NCI-H82 treated with DMSO at 0.1 percent for 48 hours (cell line): ENCODE data around the gene PITX1.

Experiments used
- DNase-seq: peaks from one replicate; lab custom pipeline; 2025; ENCODE audit not compliant: unreplicated experiment; lab: John Stamatoyannopoulos, UW

The PITX1 gene

GRCh38 chr5:135062216-135063055 is 28.4 kb upstream of the PITX1 start:
- no peak for DNase-seq

DNA sequence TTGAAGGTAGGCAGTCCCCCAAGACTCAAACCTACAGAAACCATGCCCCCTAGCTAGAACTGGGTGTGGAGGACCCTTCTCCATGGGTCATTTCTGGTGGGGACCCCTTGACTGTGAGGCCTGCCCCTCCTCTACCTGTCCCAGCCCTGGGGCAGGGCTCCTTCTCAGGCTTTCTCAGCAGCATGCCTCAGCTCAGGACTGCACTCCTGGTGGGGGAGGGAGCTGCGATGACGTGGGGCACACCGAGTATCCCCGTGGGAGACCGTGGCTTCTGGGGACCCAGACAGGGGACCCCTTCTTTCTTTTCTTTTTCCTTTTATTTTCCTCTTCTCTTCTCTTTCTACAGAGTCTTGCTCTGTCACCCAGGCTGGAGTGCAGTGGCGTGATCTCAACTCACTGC is 27.0 kb upstream of the PITX1 start:
- no peak for DNase-seq

GRCh38 chr5:135060021-135060420 is 26.0 kb upstream of the PITX1 start:
- no peak for DNase-seq

GRCh38 chr5:135059000-135059923 is 25.2 kb upstream of the PITX1 start:
- DNase-seq = no peak

- no peak for DNase-seq
These were observed 24.3 kb upstream of the PITX1 start for GRCh38 chr5:135058331-135058732.

DNA sequence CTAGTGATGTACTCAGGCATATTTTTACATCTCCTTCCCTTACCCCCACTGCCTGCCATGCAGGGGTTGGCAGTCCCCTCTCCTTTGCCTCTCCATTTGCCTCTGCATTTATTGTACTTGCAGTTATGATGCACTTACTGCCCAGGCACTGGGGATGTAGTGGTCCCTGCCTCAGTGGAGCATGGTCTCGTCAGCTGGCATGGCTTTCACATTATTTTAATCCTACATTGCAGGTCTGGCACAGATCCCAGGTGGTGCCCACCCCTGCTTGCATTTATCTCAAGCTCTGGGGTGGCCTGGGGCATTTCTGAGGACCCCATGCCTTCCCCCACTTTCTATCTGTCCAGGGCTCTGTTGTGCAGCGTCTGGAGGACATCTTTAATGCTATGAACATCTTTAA is 23.2 kb upstream of the PITX1 start:
- DNase-seq = no peak

DNA sequence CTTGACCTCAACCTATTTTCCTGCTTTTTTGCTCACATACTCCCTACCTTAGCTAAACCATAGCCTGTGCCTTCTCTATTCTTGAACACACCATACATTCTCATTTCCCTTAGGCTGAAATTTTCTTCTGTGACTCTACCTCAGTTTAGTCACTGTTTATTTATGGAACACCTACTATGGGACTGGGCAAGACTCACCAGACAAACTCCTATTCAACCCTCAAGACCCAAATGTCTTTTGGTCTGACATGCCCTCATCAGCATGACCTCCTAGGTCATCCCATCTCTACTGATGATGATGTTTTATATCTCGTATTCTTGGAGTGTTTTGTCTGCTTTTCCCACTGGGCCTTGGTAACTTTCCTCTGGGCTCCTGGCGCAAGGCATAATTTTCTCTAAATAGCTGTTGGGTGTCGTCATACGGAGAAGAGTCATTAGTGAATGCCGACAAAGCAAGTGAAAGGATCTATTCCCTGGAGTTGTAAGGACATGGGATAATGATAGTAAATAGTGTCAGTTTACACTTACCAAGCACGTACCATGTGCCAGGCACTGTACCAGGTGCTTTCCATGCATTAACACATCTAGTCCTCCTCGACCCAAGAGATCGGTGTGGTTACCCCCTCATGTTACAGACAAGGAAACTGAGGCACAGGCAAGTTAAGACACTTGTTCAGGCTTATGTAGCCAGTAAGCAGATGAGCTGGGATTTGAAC is 22.4 kb upstream of the PITX1 start:
- DNase-seq = no peak

DNA sequence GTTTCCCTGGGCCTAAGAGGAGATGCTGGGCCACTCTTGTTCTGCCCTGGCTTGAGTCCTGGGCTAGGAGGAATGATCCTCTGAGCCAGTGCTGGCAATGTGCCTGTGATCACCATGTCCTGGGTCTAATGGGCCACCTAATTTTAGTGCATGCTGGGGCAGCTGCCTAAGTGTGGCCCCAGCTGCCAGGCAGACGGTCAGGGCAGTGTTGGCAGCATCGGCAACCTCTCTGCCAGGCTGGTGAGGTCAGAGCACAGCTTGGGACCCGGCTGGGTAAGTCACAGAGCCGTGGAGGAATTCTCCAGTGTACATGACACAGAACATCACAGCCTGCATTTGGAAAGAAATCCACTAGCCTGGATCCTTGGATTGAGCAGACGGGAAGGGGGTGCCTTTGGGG is 21.4 kb upstream of the PITX1 start:
- DNase-seq = no peak

DNA sequence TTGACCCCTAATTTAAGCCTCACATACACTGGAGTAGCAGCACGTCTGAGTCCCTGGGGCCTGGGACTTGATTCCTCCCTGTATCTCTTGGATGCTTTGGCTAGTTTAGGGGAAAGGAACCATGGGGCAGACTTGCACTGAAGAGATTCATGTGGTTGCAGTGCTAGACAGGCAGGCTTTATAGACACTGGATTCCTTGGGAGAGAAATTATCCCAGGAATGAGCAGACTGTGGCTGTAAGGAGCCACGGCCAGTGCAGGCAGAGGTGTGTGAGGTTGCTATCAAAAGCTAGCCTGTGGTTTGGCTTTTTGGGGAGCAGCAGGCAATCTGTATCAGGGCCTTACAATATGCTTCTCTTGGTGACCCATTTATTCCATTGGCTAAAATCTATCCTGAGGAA is 20.5 kb upstream of the PITX1 start:
- DNase-seq = no peak

DNA sequence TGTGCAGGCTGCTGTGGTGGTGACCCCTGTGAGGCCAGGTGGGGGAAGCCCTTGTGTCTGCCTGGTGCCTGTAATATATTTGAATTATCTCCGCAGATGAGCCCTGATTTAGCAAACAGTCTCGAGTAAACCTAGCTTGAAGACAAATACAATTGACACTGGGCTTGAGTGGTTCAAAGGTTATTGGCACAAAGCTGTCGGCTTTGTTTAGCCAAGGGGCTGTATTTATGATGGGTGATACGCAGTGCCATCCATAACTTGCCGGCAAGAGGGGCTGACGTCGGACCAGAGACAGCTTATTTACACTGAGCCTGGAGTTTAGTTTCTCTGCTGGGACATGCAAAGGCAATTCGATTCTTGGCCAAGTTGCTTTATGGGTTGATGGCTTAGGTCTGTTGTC is 20.0 kb upstream of the PITX1 start:
- DNase-seq = no peak

DNA sequence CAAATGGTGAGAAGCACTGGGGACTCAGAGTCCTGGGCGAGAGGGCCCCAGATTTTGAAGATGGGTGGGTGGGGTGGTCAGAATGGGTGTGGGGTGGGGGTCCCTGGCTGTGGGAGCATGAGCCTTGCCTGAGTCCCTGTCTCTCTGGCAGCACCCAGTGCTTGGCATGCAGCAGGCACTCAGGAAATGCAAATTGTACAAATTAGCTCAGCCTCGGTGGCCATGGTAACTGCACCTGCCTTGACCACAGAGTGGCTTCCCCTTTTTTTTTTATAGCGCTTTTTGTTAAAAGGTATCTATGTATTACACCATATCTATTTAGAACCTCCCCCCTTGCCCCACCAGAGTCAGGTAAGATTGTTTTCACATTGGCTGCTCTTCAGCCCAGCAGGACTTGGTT is 19.2 kb upstream of the PITX1 start:
- no peak for DNase-seq

- no peak for DNase-seq
These were observed 18.6 kb upstream of the PITX1 start for GRCh38 chr5:135052511-135053145.

DNA sequence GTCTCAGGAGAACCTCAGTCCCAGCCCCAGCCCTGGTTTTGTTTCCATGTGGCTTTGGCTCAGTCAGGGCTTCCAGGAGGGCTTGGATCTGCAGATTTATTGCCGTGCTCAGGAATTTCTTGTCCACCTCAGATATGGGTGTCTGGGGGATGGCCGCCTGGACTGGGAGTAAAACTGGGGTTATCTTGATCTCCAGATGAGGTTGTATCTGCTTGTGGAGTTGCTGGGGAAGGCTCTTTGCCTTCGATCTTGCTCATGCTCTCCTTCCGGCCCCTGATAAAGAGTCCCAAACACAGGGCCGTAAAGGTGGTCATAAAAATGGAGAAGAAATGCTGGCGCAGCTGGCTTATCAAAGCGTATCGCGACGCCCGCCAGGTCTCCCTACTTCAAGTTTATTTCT is 17.8 kb upstream of the PITX1 start:
- DNase-seq = no peak

DNA sequence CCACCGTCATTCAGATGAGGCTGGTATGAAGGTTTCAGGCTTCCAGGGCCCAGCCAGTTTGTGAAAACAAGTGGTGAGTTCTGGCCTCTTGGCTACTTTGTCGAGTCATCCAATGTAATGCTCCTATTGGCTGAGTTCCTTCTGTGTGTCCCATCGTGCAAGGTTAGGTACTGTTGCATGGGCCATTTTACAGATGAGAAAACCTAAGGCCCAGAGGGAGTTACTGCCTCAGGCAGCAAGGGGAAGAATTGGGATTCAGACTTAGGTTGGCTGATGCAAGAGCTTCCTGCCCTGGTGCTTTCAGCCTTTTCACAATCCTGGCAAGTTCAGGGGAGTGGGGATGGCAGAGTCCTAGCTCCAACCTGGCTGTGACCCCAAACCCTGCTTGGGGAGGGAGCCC is 17.4 kb upstream of the PITX1 start:
- no peak for DNase-seq

- DNase-seq = no peak
These were observed 16.3 kb upstream of the PITX1 start for GRCh38 chr5:135050244-135050767.

GRCh38 chr5:135048930-135049329 is 14.9 kb upstream of the PITX1 start:
- no peak for DNase-seq

DNA sequence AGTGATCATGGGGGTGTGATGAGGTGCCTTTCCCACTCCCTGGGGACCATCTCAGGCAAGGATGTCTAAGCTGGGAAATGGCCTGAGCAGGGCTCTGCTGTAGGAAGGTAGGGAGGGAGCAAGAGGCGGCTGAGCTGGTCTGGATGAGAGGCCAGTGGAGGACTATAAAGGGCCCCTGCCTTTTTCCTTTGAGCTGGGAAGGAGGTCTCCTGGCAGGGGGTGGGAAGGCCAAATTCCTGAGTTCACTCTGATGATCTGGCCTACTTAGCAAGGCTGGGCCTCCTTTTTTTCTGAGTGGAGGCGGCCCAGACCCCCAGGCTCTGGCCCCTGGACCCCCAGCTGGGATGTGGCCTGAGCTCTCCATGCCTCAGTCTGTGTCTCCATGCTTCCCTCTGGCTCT is 14.3 kb upstream of the PITX1 start:
- no peak for DNase-seq

- DNase-seq = no peak
These were observed 13.3 kb upstream of the PITX1 start for GRCh38 chr5:135047347-135047695.

DNA sequence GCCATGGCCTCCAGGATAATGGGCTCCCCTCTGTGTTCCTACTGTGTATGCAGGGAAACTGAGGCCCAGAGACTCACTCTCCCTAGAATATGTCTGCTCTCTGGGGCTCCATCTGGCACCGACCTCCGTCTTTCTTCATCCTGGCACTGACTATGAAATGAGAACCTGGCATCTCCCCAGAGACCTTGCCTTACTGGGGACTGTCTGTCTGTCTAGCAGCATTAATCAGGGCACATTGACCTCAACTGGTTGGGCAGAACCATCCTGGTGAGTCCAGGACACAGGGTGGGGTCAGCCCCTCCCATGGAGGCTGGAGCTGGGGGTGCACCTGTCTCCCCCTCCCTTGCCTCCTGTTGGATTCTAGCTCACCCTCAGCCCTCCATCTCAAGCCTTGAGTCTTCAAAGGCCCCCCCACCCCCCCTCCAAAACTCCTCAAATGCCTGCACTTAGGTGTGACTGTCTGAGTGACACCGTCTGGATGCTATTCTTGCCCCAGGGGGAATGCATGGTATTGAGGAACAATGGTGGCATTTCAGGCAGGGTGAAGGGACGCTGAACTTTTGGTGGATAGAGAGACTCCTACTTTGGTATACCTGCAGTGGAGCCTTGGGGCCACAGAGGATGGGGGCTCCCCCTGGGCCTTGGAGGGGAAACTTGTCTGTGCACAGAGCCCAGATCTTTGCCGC is 12.8 kb upstream of the PITX1 start:
- no peak for DNase-seq

DNA sequence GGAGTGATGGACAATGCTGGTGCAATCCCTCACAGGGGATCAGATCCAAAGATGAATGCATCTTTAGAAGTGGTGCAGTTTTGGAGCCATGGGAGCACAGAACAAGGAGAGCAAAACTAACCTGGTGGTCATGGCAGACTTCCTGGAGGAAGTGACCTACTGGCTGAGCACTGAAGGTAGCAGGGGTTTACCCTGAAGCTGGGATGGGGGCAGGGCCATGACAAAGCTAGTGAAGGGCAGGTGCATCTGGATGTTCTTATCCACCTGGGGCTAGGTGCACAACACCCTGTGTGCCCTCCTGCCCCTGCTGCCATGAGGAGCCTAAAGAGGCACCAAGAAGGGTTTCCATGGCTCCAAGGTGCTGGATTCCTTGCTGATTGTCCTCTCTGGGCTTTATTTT is 11.5 kb upstream of the PITX1 start:
- no peak for DNase-seq
